Stimulated activated CD4-positive, alpha-beta T cell treated with anti-CD3 and anti-CD28 coated beads, Interleukin-15, amount 100 ng/mL, for 1 hour (primary cell): ENCODE measurements around the gene OGFR.

Source experiments
- DNase-seq, 2 donors: peaks; one replicate each; pipeline ENCODE4 v3.0.0-alpha.2; 2020; ENCODE audit warnings: low read depth in 1 of 2, low spot score in 1 of 2

OGFR gene

DNA sequence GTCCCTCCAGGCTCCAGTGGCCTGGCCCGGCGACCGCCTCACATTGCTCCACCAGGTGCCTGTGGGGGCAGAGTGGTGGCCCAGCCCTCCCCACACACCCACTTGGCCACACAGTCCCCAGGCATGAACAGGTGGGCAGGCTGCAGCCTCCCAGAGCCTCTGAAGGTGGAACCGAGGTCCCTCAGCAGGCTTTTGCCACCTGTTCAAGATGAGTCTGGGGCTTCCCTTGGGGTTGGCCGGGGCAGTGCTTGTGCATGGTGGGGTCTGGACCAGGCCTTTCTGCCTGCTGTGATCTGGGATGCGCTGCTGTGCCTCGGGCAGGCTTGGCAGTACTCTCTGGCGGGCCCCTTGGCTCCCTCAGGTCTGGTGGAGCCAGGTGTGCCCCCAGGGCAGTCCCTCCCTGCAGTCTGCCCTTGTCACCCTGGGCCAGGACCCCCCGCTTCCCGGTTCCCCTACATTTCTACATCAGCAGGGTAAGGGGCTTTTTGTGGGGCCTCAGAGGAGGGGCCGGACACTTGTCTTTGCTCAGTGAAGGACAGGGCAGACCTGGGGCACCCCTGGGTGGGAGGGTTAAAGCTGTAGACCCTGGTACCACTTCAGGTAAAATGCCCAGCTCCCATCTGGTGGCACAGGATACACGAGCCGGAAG lies 9.5 kb downstream of the OGFR start:
- DNase-seq = no peak

DNA sequence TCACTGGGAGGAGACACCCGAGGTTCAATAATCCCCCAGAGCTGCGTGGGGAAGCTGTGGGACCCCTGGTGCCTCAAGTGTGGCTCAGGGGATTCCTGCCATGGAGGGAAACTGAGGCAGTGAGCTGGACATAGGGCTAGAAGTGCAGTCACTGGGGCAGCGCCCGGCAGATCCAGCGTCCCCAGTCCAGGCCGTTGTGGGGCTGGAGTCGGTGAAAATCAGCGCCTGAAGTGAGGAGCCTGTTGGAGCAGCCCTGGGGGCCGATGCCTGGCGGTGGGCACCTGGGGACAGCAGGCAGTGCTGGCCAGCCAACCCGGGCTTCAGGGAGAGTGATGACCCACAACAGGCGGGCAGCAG lies 10.1 kb downstream of the OGFR start:
- no peak for DNase-seq

DNA sequence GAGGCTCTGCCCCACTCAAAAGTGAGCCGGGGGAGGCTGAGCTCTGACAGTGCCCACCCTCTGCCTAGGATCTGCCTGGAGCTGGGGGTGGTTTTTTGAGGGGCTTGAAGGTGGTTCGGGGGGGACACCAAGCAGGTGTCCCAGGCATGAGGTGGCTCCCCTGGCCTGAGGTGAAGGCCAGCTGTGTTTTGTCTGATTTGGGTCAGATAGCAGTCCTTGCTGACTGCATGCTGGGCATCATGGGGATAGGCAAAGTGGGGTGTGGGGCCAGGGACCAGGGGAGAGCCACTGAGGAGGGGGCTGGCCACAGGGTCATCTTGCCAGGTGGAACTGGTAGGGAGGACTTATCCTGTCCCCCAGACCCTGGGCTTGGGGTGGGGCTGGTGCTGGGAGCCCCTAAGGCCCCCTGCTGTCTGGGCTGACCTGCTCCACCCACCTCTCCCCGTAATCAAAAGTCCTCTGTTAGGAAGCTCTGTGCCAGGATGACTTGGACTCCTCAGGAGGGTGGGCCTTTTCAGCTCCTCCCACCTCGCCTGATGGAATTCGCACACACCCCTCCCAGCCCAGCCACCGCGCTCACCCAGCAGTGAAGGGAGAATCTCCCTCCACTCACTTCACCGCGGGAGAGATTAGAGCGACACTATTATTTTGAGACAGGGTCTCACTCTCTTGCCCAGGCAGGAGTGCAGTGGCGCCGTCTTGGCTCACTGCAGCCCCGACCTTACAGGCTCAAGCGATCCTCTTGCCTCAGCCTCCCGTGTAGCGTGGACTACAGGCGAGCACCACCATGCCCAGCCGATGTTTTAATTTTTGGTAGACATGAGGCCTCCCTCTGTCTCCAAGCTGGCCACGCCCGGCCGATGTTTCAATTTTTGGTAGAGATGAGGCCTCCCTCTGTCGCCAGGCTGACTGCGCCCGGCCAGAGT lies 10.7 kb downstream of the OGFR start:
- DNase-seq = no peak

DNA sequence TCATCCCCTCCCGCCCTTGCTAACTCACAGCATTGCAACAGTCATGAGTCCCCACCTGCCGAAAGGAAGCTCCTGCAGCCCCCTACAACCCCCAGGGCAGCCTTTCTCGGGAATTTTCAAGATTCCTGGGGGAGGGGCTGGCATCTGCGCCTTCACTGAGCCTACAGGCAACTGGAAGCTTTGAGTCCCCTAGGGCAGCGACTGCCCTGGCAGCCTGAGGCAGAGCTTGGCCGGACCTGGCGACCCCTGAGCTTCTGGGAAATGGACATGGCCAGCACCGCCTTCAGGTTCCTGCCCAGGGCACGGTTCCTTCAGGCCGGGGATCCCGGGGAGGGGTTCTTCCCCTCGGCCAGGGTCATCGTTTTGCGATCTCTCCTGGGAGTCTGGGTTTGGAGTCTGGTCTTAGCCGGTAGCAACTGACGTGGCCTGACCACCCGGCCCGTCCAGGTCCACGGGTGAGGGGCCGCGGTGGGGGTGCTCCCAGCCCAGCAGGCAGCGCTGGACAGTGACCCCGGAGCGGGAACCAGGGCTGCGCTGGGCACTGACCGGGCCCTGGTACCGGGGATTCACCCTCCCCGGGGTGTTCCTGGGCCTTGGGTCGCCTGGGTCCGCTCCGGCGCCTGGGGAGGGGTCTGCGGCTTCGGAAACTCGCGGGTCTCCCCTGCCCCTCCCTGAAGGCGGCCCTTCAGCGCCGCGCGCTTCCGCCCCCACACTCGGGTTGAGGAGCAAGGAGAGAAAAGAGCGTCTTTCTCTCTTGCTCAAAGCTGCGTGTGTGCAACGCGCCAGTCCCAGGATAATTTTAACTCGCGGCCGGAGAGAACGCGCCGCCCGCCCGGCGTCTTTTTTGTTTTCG lies 11.6 kb downstream of the OGFR start:
- no peak for DNase-seq

DNA sequence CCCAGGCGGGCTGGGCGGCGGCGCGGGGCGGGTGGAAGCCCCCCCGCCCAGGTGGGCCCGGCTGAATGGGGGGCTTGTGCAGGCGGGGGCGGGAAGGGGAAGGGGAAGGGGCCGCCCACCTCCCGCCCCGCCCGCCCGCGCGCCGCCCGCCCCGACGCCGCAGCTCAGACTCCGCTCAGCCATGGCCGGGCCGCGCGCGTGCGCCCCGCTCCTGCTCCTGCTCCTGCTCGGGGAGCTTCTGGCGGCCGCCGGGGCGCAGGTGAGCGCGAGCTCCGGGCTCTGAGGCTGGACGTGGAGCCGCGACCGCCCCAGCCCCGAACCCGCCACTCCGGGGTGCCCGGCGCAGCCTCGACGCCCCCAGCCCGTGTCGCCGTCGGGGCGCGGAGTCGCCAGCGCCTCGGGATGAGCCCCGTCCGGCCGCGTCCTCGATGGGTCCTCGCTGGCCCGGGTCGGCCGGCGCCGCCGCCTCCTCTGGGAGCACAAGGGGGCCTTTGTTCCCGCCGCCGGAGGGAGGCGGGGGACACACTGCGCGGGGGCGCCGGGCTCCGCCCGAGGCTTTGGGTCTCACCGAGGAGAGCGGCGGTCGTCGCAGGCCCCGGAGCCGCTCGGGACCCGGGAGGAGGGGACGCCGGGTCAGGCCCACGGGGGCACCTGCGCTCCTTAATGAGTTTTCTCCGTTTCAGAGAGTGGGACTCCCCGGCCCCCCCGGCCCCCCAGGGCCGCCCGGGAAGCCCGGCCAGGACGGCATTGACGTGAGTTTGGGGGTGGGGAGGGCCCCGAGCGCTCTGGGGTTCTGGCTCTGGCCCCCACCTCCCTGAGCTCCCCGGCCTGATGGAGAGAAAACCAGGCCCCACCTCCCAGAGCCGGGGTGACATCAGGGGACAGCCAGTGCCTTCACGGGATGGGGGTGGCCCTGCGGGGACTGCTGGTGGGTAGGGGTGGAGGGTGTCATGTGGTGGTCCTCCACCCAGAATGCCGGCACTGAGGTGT lies 12.5 kb downstream of the OGFR start, which contains the start of gene COL9A3:
Gene COL9A3 (plus strand): TSS at position 167 of the 990 bp plus-strand sequence. CDS start 15 bp downstream, at position 182.
- DNase-seq = no peak

DNA sequence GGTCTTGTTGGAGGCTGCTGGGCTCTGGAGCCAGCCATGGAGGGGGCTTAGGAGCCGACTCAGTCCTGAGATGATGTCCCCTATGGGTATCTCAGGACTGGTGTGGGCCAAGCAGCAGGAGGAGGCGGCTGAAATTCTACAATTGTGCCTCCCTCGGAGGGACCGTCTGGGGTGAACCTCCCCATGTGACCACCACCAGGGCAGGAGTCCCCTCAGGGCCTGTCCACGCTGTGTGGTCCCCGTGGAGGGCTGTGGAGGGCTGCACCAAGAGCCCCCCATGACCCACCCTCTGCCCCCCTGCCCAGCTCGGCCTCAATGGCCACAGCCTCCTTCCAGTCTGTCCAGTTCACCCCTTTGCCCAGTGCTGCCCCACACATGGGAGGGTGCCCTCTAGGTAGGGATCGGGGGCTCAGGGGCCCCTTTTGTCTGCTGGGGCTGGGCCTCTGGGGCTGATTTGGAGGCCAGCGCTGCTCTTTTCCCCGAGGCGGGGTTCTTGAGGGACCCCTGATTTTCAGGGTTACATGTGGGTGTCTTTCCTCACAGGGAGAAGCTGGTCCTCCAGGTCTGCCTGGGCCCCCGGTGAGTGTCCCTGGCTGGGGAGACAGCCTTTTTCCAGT lies 13.4 kb downstream of the OGFR start:
- DNase-seq = no peak

GRCh38 chr20:62818592-62819493 lies 14.2 kb downstream of the OGFR start:
- no peak for DNase-seq

- DNase-seq = no peak
Observed at GRCh38 chr20:62819494-62820174, 15.0 kb downstream of the OGFR start.

DNA sequence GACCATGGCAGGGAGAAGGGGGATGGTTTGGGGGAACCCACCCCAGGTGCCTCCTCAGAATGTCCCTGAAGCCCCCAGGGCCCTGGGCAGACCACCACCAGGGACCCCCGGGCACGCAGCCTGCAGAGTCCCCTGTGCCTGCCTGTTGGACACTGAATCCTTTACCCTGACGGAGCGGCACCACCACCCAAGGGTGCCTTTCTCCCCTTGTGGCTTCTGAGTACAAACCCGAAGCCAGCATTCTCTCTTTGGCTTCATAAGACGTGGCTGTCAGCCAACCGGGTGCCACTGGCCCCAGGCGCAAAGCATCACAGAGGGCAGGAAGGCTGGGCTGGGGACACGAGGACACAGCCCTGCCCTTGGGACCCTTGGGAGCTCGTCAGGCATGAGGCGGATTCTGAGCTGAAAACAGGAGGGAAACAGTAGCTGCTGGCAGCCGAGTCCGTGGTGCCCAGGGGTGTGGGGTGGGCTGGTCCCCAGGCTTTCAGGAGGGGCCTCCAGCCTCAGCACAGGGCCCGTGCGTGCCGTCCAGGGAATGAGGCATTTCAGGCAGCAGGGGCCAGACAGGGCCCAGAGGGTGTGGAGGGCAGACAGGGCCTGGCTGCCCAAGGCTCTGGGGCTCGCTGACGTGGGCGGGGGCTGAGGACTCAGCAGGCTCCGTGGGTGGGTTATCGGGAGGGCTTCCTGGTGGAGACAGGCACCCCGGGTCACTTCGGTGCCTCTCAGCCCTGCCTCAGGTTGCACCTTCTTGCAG lies 15.8 kb downstream of the OGFR start:
- no peak for DNase-seq

GRCh38 chr20:62820962-62821725 lies 16.5 kb downstream of the OGFR start:
- DNase-seq = no peak

GRCh38 chr20:62821726-62822210 lies 17.1 kb downstream of the OGFR start:
- DNase-seq = no peak

- no peak for DNase-seq
Observed at GRCh38 chr20:62822239-62822787, 17.7 kb downstream of the OGFR start.

DNA sequence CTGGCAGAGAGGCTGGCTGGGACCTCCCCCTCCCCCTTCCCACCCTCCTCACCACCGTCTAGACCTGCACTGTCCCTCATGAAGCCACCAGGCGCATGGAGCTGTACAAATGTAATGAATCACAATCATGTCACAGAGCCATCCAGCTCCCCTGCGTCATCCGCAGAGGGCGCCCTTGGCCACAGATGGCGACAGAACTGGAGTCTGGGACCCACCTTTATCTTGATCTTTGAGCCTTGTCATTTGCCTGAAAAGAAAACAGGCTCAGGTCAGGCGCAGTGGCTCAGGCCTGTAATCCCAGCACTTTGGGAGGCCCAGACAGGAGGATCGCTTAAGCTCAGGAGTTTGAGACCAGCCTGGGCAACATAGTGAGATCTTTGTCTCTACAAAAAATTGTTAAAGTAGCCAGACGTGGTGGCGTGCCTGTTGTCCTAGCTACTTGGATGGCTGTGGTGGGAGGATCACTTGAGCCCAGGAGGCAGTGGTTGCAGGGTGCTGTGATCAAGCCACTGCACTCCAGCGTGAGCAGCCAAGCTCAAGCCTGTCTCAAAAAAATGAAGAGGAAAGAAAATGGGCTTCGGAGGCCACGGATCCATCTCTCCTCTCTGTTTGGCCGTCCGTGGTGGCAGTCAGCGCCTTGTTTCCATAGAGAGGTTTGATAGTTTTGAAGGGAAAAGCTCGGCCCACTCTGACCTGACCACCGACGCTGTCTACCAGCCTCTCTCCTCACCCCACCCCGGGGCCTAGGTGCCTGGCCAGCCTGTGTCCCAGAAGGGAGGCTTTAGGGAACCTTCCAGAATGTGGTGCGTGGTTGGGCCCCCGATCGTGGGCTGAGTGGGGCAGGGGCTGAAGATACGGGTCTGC lies 18.4 kb downstream of the OGFR start:
- no peak for DNase-seq

DNA sequence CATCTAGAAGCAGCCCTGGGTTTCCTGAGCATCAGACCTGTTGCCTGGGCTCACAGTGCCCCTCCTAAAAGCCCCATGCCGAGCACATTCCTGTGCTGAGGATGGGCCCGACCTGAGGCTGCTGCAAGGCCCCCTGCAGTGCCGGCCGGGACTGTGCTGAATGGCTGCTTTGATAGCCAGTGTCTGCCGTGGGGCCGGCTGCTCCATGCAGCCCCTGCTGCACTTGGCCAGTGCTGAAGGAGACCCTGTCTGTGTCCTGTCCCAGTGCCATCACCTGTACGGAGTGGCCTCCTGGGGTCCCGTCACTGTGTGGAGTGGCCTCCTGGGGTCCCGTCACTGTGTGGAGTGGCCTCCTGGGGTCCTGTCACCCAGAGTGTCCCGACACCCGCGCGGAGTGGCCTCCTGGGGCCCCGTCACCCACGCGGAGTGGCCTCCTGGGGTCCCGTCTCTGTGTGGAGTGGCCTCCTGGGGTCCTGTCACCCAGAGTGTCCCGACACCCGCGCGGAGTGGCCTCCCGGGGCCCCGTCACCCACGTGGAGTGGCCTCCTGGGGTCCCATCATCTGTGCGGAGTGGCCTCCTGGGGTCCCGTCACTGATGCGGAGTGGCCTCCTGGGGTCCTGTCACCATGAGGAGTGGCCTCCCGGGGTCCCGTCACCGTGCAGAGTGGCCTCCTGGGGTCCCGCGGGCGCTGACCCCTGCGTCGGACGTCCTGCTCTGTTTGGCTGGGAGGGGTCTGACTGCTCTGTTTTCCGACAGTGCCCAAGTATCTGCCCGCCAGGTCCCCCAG lies 19.2 kb downstream of the OGFR start:
- no peak for DNase-seq
